ENCODE measurements around the gene IRF7. TPM values are rescaled to one million over a fixed set of nuclear protein-coding genes. Genes with fewer than 3 reads are reported as not detected.

IRF7 gene
- total and polyA plus RNA-seq, 9 of the 15 experiments (the other 6 are each of a cell fraction or from before 2014, with no cell fraction given) = 0.27 to 7.6 (median 1.8) TPM

DNA sequence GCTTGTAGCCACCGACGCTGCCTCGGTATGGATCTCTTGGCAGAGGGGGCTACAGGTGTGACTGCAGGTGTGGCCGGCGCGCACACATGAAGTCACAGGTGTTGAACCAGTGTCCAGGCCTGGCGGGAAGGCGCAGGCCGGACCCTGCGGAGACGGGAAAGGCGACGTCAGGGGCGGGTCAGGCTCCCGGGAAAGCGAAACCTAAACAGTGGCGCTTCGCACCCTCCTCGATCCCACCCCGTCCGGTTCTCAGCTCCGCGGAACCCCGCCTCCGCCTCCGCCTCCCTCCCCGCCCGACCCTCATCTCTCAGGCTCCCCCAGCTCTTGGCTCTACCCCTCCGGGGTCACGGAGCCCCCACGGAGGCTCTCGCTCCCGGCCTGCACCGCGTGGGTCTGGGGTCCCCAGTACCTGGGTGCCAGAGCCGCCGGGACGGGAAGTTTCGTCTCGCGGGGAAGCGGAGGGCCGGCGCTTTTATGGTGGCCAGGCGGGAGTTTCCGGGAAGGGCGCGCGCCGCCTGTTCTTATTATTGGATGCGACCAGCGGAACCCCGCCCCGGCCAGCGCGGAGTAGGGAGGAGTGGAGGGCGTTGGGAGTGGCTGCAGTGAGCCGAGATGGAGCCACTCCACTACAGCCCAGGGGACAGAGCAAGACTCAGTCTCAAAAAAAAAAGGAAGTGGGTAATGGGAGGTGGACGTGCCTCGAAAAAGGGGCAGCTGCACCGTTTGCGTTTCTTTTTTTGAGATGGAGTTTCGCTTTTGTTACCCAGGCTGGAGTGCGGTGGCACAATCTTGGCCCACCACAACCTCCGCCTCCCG is at the start of gene IRF7 (continued):
- TF ChIP-seq, protein P1, sequence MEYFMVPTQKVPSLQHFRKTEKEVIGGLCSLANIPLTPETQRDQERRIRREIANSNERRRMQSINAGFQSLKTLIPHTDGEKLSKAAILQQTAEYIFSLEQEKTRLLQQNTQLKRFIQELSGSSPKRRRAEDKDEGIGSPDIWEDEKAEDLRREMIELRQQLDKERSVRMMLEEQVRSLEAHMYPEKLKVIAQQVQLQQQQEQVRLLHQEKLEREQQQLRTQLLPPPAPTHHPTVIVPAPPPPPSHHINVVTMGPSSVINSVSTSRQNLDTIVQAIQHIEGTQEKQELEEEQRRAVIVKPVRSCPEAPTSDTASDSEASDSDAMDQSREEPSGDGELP (CRISPR knock-in tag; IDR thresholded peaks at IDR 0.05; ENCODE audit: borderline replicate concordance) = peak; percentile 54; the same call in 1 of the 2 replicates
- TF ChIP-seq ELF1 (tag; IDR thresholded peaks at IDR 0.05) = peak; percentile 75; the same call in 1 of the 2 replicates
- no peak for TF ChIP-seq ZNF197 (CRISPR knock-in tag; IDR thresholded peaks at IDR 0.05; ENCODE audit: low read depth)
- TF ChIP-seq SRF (CRISPR knock-in tag; IDR thresholded peaks at IDR 0.05) = 0 out of 4 replicates have a peak, but pooled peaks of 1 of the 2 experiments have one; percentile 19
- peak; percentile 81 for TF ChIP-seq POLR2A (conservative IDR thresholded peaks at IDR 0.05)
- no peak for TF ChIP-seq ZSCAN29 (IDR thresholded peaks at IDR 0.05)
- TF ChIP-seq CXXC5 (CRISPR knock-in tag; IDR thresholded peaks at IDR 0.05) = peak; percentile 74
- peak; percentile 63 to 71 for TF ChIP-seq NRF1 (conservative IDR thresholded peaks at IDR 0.05 in 1 of 2, IDR thresholded peaks at IDR 0.05 in 1 of 2)
- TF ChIP-seq NCOA1 (IDR thresholded peaks at IDR 0.05; ENCODE audit: low read depth) = no peak
- TF ChIP-seq, protein P2, sequence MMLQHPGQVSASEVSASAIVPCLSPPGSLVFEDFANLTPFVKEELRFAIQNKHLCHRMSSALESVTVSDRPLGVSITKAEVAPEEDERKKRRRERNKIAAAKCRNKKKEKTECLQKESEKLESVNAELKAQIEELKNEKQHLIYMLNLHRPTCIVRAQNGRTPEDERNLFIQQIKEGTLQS (IDR thresholded peaks at IDR 0.05) = no peak
- TF ChIP-seq, protein P2 (CRISPR knock-in tag; conservative IDR thresholded peaks at IDR 0.05) = no peak
- TF ChIP-seq C11orf30 (IDR thresholded peaks at IDR 0.05; ENCODE audit: low read depth) = no peak
- TF ChIP-seq CCNT2 (IDR thresholded peaks at IDR 0.05; ENCODE audit: borderline replicate concordance, extremely low read depth, insufficient read length, low read depth, low read length) = peak; percentile 35
- TF ChIP-seq, protein P3, sequence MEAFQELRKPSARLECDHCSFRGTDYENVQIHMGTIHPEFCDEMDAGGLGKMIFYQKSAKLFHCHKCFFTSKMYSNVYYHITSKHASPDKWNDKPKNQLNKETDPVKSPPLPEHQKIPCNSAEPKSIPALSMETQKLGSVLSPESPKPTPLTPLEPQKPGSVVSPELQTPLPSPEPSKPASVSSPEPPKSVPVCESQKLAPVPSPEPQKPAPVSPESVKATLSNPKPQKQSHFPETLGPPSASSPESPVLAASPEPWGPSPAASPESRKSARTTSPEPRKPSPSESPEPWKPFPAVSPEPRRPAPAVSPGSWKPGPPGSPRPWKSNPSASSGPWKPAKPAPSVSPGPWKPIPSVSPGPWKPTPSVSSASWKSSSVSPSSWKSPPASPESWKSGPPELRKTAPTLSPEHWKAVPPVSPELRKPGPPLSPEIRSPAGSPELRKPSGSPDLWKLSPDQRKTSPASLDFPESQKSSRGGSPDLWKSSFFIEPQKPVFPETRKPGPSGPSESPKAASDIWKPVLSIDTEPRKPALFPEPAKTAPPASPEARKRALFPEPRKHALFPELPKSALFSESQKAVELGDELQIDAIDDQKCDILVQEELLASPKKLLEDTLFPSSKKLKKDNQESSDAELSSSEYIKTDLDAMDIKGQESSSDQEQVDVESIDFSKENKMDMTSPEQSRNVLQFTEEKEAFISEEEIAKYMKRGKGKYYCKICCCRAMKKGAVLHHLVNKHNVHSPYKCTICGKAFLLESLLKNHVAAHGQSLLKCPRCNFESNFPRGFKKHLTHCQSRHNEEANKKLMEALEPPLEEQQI (IDR thresholded peaks at IDR 0.05) = no peak
- TF ChIP-seq DMBX1 (CRISPR knock-in tag; IDR thresholded peaks at IDR 0.05; ENCODE audit: borderline replicate concordance) = no peak
- TF ChIP-seq, protein P4, sequence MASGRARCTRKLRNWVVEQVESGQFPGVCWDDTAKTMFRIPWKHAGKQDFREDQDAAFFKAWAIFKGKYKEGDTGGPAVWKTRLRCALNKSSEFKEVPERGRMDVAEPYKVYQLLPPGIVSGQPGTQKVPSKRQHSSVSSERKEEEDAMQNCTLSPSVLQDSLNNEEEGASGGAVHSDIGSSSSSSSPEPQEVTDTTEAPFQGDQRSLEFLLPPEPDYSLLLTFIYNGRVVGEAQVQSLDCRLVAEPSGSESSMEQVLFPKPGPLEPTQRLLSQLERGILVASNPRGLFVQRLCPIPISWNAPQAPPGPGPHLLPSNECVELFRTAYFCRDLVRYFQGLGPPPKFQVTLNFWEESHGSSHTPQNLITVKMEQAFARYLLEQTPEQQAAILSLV (tag; IDR thresholded peaks at IDR 0.05) = no peak
- TF ChIP-seq, protein P5, sequence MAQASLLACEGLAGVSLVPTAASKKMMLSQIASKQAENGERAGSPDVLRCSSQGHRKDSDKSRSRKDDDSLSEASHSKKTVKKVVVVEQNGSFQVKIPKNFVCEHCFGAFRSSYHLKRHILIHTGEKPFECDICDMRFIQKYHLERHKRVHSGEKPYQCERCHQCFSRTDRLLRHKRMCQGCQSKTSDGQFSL (CRISPR knock-in tag; IDR thresholded peaks at IDR 0.05) = no peak
- TF ChIP-seq, protein P5 (tag; IDR thresholded peaks at IDR 0.05) = no peak
- TF ChIP-seq POLR3A (IDR thresholded peaks at IDR 0.05; ENCODE audit: borderline replicate concordance, extremely low read depth, insufficient read depth, insufficient read length) = no peak
